Skeletal muscle tissue (tissue), 4 donors: ENCODE measurements around the gene PLAAT2. TPM values are rescaled to one million over a fixed set of nuclear protein-coding genes. Genes with fewer than 3 reads are reported as not detected.
"Not testable (repeated sequence)": the region's sequence is repeated elsewhere in the genome, so short reads cannot be mapped to it uniquely, and the experiment has no call there.

Experiments used
- H3K27ac ChIP-seq: one replicate; pipeline ENCODE4 v1.7.0; 2013; ENCODE audit warnings: mild to moderate bottlenecking, low read depth, low read length, inconsistent platforms
- H3K27me3 ChIP-seq, 3 donors: one replicate each; pipeline ENCODE4 v1.7.0; 2013; ENCODE audit warnings: low read length in 3 of 3; ENCODE audit not compliant: control insufficient read depth in 3 of 3, insufficient read depth in 3 of 3
- H3K36me3 ChIP-seq, 3 donors: one replicate each; pipeline ENCODE4 v1.7.0; 2013; ENCODE audit warnings: low read length in 3 of 3; ENCODE audit not compliant: control insufficient read depth in 3 of 3, insufficient read depth in 3 of 3
- H3K4me1 ChIP-seq, 3 donors: one replicate each; pipeline ENCODE4 v1.7.0; 2013; ENCODE audit warnings: low read length in 3 of 3, mild to moderate bottlenecking in 3 of 3; ENCODE audit not compliant: control insufficient read depth in 3 of 3, insufficient read depth in 3 of 3
- H3K4me3 ChIP-seq, 3 donors: one replicate each; pipeline ENCODE4 v1.7.0; 2013; ENCODE audit warnings: low read length in 3 of 3
- H3K9ac ChIP-seq, 3 donors: one replicate each; pipeline ENCODE4 v1.7.0; 2013; ENCODE audit warnings: low read length in 3 of 3, mild to moderate bottlenecking in 3 of 3, moderate library complexity in 2 of 3, low read depth in 1 of 3
- H3K9me3 ChIP-seq, 3 donors: one replicate each; pipeline ENCODE4 v1.7.0; 2013; ENCODE audit warnings: low read length in 3 of 3; ENCODE audit not compliant: control insufficient read depth in 3 of 3
- total RNA-seq: library from RNA; depleted of rRNA; stranded (reverse); fragments of >200 nt; gene quantifications from one replicate; pipeline ENCODE4 v1.2.3, GENCODE V29; 2014
- donor health status: Osteomylitis.

Gene PLAAT2
- total RNA-seq, 1 donor from 2014 or later: not detected

- H3K27ac ChIP-seq, H3K27me3 ChIP-seq, H3K9me3 ChIP-seq, H3K4me3 ChIP-seq, H3K36me3 ChIP-seq, H3K9ac ChIP-seq: not testable (repeated sequence)
- H3K4me1 ChIP-seq: peaks cover 5 to 22% (median 18%) of the 10 kb centered on the region in 3 donors
Measured at GRCh38 chr11:63602290-63603179, 39.4 kb upstream of the PLAAT2 start.

GRCh38 chr11:63599211-63600122, 36.3 kb upstream of the PLAAT2 start:
- no peaks in the 10 kb centered on the region for H3K9me3 ChIP-seq
- H3K4me3 ChIP-seq: no peak overlapping the region
- H3K4me1 ChIP-seq: peaks cover 5 to 22% (median 18%) of the 10 kb centered on the region in 3 donors
- H3K27me3 ChIP-seq: no peaks in the 10 kb centered on the region
- H3K9ac ChIP-seq: no peak overlapping the region
- peaks cover 2 to 13% (median 3%) of the 10 kb centered on the region in 3 donors for H3K36me3 ChIP-seq
- no peak overlapping the region for H3K27ac ChIP-seq

GRCh38 chr11:63598556-63598955, 35.4 kb upstream of the PLAAT2 start:
- H3K4me3 ChIP-seq: no peak overlapping the region

GRCh38 chr11:63595296-63595695, 32.1 kb upstream of the PLAAT2 start:
- Histone ChIP-seq H3K4me1 (peaks cover 0 to 8% (median 4%) of the 10 kb centered on the region in 3 donors), H3K4me3 (no peak overlapping the region), H3K27ac (no peak overlapping the region), H3K9ac (no peak overlapping the region), H3K9me3 (no peaks in the 10 kb centered on the region), H3K27me3 (no peaks in the 10 kb centered on the region), H3K36me3 (peaks cover 21 to 33% (median 26%) of the 10 kb centered on the region in 3 donors)

More at GRCh38 chr11:63598556-63598955, 35.4 kb upstream of the PLAAT2 start:
- Histone ChIP-seq H3K4me1 (peaks cover 5 to 25% (median 19%) of the 10 kb centered on the region in 3 donors), H3K27me3 (no peaks in the 10 kb centered on the region), H3K9me3 (no peaks in the 10 kb centered on the region), H3K27ac (no peak overlapping the region), H3K9ac (no peak overlapping the region), H3K36me3 (peaks cover 2 to 18% (median 6%) of the 10 kb centered on the region in 3 donors)

GRCh38 chr11:63592975-63593395, 29.8 kb upstream of the PLAAT2 start:
- Histone ChIP-seq H3K4me3 (no peak overlapping the region), H3K4me1 (peaks cover 0 to 6% (median 4%) of the 10 kb centered on the region in 3 donors), H3K9me3 (no peaks in the 10 kb centered on the region), H3K36me3 (peaks cover 30 to 41% (median 38%) of the 10 kb centered on the region in 3 donors), H3K9ac (no peak overlapping the region), H3K27me3 (no peaks in the 10 kb centered on the region), H3K27ac (no peak overlapping the region)

- no peak overlapping the region for H3K9ac ChIP-seq
- H3K9me3 ChIP-seq: no peaks in the 10 kb centered on the region
- no peaks in the 10 kb centered on the region for H3K27me3 ChIP-seq
- H3K4me3 ChIP-seq: no peak overlapping the region
- H3K27ac ChIP-seq: no peak overlapping the region
- H3K4me1 ChIP-seq: peaks cover 0 to 6% (median 4%) of the 10 kb centered on the region in 3 donors
- peaks cover 32 to 41% (median 35%) of the 10 kb centered on the region in 3 donors for H3K36me3 ChIP-seq
Measured at GRCh38 chr11:63590024-63590788, 27.0 kb upstream of the PLAAT2 start.

- Histone ChIP-seq H3K36me3 (peaks cover 32 to 41% (median 33%) of the 10 kb centered on the region in 3 donors), H3K9ac (no peak overlapping the region), H3K27ac (no peak overlapping the region), H3K9me3 (no peaks in the 10 kb centered on the region), H3K27me3 (no peaks in the 10 kb centered on the region), H3K4me3 (no peak overlapping the region), H3K4me1 (peaks cover 0 to 3% (median 1%) of the 10 kb centered on the region in 3 donors)
Measured at GRCh38 chr11:63589000-63589399, 25.8 kb upstream of the PLAAT2 start.

GRCh38 chr11:63586451-63587166, 23.4 kb upstream of the PLAAT2 start:
- Histone ChIP-seq H3K4me1 (no peaks in the 10 kb centered on the region), H3K9ac (no peak overlapping the region), H3K36me3 (peaks cover 26 to 41% (median 37%) of the 10 kb centered on the region in 3 donors), H3K27ac (no peak overlapping the region), H3K27me3 (no peaks in the 10 kb centered on the region), H3K4me3 (no peak overlapping the region), H3K9me3 (no peaks in the 10 kb centered on the region)

- Histone ChIP-seq H3K9ac (no peak overlapping the region), H3K36me3 (peaks cover 14 to 39% (median 27%) of the 10 kb centered on the region in 3 donors), H3K4me1 (no peaks in the 10 kb centered on the region)
Measured at GRCh38 chr11:63583357-63583677, 20.1 kb upstream of the PLAAT2 start.

More at GRCh38 chr11:63583357-63583677, 20.1 kb upstream of the PLAAT2 start:
- Histone ChIP-seq H3K9me3 (peaks cover 0 to 2% (median 0%) of the 10 kb centered on the region in 3 donors), H3K27ac (no peak overlapping the region), H3K27me3 (no peaks in the 10 kb centered on the region), H3K4me3 (no peak overlapping the region)
